ENCODE results near the gene GABARAP. TPM values are rescaled to one million over a fixed set of nuclear protein-coding genes. Genes with fewer than 3 reads are reported as not detected.
A peak's percentile ranks its signal among the peaks of the same experiment; 100 is the strongest.

Gene GABARAP
- total RNA-seq, 1 donor from 2014 or later = 449 TPM

DNA sequence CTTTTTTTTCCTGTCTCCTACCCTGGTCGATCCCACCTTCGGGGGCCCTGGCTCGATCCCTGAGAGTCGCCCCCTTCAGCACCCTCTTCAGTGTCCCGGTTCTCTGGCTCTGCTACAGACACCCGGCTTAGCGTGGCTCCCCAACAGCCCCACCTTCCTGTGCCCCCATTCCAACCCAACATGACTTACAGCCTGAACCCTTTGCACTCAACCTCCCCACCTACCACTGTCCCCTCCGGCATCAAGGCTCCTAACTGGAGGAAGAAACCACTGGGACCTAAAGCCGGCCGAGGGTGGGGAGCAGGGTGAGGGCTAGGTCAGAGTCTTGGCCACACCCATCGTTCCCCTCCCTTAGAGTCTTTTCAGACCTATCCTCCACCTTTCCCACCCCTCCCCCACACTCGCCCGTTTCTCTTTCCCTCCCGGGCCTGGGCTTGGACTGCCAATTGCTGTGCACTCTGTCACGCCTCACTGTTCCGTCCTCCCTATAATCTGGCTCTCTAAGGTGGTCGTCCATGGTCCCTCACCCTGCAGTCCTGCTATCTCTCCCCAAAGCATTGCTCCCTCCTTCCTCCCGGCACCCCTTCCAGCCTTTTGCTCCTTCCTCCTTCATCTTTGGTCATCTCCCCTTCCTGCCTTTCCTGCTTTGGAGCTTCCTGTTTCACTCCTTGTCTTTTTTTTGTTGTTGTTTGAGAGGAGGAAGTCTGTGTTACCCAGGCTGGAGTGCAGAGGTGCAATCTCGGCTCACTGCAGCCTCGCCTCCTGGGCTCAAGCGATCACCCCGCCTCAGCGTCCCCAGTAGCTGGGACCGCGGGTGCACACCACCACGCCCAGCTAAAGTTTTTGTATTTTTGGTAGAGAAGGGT lies 20.9 kb upstream of the GABARAP start:
- H3K4me3 Mint-ChIP-seq (ENCODE audit: unreplicated experiment) = no peak overlapping the region

DNA sequence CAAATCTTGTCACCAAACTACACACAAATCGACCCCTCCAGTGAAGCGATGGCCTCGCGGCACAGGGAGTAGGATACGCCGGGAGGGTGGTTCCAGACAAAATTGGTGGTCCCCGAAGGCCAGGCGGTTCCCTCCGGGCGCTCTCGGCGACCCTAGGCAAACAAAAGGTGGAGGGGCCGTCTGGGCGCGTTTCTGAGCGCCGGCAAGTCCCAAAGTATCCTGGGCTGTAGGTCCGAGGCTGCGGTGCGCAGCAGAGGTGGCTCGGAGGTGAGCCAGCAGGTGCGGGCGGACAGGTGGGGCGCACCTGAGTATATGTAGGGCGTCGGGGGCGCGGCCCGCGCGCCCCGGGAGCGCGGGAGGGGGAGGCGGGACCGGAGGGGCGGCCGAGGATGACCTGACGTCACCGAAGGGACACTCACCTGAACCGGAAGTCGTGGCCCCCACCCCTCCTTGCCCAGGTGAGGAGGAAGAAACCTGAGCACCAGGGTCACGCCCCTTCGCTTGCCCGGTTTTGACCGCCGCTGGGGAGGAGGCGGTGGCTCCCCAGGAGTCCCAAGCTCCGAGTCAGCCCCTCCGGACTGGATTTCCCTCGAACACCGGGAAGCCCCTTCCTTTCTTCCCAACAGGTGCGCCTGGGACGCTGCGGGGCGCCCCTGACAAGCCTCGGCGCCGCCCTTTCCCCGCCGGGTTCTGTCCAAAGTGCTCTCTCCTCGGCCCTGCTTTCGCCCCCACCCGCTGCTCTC lies 20.1 kb upstream of the GABARAP start, which contains the start of gene CLDN7:
Gene CLDN7, minus strand, starts transcription at position 287 of the 743 bp plus-strand sequence. CDS start 435 bp downstream, outside the sequence.
- peaks cover 30% of the 10 kb centered on the region for H3K4me1 Mint-ChIP-seq (ENCODE audit: low read depth)
- peaks cover 11% of the 10 kb centered on the region for H3K27me3 Mint-ChIP-seq (ENCODE audit: low read depth)
- DNase-seq (ENCODE audit: low spot score) = no peak
- H3K27ac Mint-ChIP-seq (ENCODE audit: unreplicated experiment) = no peak within 1 kb of the TSS
- no peaks in the 10 kb centered on the region for H3K9me3 Mint-ChIP-seq (ENCODE audit: low read depth)
- peak within 1 kb of the TSS; percentile 61 for H3K4me3 Mint-ChIP-seq (ENCODE audit: unreplicated experiment)
- TF ChIP-seq, protein P1, sequence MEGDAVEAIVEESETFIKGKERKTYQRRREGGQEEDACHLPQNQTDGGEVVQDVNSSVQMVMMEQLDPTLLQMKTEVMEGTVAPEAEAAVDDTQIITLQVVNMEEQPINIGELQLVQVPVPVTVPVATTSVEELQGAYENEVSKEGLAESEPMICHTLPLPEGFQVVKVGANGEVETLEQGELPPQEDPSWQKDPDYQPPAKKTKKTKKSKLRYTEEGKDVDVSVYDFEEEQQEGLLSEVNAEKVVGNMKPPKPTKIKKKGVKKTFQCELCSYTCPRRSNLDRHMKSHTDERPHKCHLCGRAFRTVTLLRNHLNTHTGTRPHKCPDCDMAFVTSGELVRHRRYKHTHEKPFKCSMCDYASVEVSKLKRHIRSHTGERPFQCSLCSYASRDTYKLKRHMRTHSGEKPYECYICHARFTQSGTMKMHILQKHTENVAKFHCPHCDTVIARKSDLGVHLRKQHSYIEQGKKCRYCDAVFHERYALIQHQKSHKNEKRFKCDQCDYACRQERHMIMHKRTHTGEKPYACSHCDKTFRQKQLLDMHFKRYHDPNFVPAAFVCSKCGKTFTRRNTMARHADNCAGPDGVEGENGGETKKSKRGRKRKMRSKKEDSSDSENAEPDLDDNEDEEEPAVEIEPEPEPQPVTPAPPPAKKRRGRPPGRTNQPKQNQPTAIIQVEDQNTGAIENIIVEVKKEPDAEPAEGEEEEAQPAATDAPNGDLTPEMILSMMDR (IDR thresholded peaks at IDR 0.05) = no peak
- H3K36me3 Mint-ChIP-seq (ENCODE audit: low read depth) = peaks cover 9% of the 10 kb centered on the region

More for the DNA sequence above, 20.9 kb upstream of the GABARAP start:
- no peak for DNase-seq (ENCODE audit: low spot score)
- TF ChIP-seq, protein P1 (IDR thresholded peaks at IDR 0.05) = no peak
- peaks cover 7% of the 10 kb centered on the region for H3K36me3 Mint-ChIP-seq (ENCODE audit: low read depth)
- peaks cover 30% of the 10 kb centered on the region for H3K4me1 Mint-ChIP-seq (ENCODE audit: low read depth)
- H3K27me3 Mint-ChIP-seq (ENCODE audit: low read depth) = peaks cover 11% of the 10 kb centered on the region
- H3K9me3 Mint-ChIP-seq (ENCODE audit: low read depth) = no peaks in the 10 kb centered on the region
- H3K27ac Mint-ChIP-seq (ENCODE audit: unreplicated experiment) = no peak overlapping the region

DNA sequence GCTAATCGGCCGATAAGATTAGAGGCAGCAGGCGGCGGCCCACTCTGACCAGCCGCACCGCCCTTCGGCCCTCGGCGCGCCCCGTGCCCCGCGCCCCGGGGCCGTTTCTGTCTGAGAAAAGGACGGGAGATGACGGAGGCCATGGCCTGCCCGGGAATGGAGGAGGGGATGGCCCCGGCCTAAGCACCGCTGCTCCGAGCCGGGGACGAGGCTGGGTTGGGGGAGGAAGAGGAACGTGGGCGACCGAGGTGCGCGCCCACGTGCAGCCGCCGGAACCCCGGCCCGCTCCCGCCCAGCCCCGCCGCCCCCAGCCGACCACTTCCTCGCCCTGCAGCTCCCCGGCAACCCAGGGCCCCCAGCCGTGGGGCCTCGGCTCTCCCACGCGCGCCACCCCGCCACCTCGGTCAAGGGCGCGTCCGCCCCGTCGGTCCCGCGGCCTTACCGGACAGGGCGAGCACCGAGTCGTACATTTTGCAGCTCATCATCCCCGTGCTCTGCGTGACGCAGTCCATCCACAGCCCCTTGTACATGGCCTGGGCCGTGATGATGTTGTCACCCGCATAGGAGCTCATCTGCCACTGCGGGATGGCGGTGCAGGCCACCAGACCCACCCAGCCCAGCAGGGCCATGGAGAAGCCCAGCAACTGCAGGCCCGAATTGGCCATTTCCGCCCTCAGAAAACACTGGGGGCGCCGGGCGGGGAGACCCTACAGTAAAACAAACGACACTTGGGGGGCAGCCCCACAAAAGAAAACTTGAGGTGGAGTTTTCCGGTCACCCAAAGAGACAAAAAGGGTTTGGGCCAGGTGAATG lies 19.3 kb upstream of the GABARAP start:
- DNase-seq (ENCODE audit: low spot score) = no peak
- TF ChIP-seq, protein P1 (IDR thresholded peaks at IDR 0.05) = no peak
- Mint-ChIP-seq H3K27me3 (ENCODE audit: low read depth) (peaks cover 11% of the 10 kb centered on the region), H3K36me3 (ENCODE audit: low read depth) (peaks cover 16% of the 10 kb centered on the region), H3K9me3 (ENCODE audit: low read depth) (no peaks in the 10 kb centered on the region), H3K4me3 (ENCODE audit: unreplicated experiment) (peak overlapping the region; percentile 61), H3K27ac (ENCODE audit: unreplicated experiment) (no peak overlapping the region), H3K4me1 (ENCODE audit: low read depth) (peaks cover 27% of the 10 kb centered on the region)

DNA sequence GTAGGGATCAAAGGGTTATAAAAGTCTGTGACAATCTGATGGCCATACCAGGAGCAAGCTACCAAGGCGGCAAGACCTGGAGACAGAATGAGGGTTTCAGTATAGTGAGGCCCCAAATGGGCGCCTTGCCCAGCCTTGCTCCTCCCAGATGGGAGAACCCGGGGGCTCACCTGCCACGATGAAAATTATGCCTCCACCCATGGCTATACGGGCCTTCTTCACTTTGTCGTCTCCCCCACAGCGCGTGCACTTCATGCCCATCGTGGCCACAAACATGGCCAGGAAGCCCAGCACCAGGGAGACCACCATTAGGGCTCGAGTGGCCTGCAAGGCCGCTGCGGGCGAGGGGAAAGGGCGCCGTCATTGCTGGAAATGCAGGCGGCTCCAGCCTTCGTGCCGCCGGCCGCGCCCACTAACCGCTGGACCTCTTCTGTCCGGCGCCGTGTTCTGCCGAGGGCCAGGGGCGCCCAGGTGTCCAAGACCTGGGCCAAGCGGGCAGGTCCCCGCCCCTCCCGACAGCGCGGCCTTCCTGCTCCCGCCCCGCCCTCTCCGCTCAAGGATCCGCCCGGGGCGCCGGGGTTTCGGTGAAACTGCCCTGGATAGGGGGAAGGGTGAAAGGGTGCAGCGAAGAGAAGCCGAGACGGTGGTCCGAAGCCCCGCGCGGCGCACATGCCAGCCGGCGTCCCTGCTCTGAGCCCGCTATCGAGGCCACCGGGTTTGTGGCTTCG lies 18.6 kb upstream of the GABARAP start:
- DNase-seq (ENCODE audit: low spot score) = no peak
- Mint-ChIP-seq H3K36me3 (ENCODE audit: low read depth) (peaks cover 19% of the 10 kb centered on the region), H3K4me1 (ENCODE audit: low read depth) (peaks cover 22% of the 10 kb centered on the region), H3K9me3 (ENCODE audit: low read depth) (no peaks in the 10 kb centered on the region), H3K27me3 (ENCODE audit: low read depth) (peaks cover 11% of the 10 kb centered on the region), H3K4me3 (ENCODE audit: unreplicated experiment) (peak overlapping the region; percentile 61), H3K27ac (ENCODE audit: unreplicated experiment) (no peak overlapping the region)
- TF ChIP-seq, protein P1 (IDR thresholded peaks at IDR 0.05) = no peak
